Activated effector memory CD4-positive, alpha-beta T cell treated with anti-CD3 and anti-CD28 coated beads, Interleukin-2, amount 50 U/mL, for 16 hours (primary cell): ENCODE results near the gene MITF.

Experiments used
- DNase-seq: peaks from one replicate; pipeline ENCODE4 v3.0.0-alpha.2; 2020

The MITF gene, protein sequence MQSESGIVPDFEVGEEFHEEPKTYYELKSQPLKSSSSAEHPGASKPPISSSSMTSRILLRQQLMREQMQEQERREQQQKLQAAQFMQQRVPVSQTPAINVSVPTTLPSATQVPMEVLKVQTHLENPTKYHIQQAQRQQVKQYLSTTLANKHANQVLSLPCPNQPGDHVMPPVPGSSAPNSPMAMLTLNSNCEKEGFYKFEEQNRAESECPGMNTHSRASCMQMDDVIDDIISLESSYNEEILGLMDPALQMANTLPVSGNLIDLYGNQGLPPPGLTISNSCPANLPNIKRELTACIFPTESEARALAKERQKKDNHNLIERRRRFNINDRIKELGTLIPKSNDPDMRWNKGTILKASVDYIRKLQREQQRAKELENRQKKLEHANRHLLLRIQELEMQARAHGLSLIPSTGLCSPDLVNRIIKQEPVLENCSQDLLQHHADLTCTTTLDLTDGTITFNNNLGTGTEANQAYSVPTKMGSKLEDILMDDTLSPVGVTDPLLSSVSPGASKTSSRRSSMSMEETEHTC

DNA sequence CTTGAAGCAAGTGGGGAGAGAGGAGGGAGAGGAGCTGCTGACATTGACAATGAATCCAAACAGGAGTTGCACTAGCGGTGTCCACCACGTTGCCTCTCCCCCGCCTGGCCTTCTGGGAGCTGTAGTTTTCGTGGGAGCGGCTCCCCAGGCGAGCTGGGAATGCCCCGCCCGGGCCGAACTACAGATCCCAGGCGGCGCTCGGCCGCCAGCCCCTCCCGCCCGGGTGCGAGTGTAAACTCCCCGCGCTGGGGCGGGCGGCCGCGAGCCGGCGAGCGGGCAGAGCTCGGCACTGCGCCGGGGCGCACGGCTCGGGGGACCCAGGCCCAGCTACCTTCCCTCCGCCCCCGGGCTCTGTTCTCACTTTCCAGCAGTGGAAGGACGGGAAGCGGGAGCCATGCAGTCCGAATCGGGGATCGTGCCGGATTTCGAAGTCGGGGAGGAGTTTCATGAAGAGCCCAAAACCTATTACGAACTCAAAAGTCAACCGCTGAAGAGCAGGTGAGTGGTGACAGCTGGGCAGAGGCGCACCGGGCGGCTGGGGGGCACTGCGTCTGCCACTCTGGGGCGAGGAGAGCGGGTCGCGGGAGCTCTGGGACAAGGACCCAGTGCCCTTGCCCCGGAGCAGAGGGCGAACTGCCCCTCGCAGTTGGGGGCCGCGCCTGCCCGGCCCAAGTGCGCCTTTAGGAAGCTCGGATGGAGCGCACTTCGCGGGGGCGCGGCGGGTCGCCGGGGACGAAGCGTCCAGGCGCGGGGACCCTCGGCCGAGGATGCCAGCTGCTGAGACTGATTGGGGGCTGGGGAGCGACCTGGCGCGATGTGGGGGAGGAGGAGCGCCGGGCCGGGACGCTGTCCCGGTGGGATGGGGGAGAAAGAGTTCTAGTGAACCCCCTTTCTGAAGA, at the start of gene MITF:
MITF (plus strand) TSS at position 261 of the 899 bp plus-strand sequence; CDS start at position 395, 134 bp downstream.
- DNase-seq: no peak

DNA sequence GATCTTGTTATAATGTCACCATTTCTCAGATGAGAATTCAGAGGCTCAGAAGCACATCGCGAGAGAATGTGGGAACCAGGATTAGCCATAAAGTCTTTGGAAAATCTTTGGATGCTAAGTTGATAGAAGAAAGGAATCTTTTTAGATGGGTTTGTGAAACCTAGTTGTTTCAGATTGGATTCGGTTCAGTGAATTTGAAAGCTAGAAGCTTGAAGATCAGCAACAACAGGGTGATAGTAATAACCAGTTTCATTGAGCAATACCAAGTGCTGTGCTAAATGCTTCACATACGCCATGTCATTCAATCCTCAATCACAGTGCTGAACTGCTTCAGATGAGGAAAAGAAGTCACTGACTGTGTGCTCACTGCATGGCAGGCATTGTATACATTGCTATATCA, 47.4 kb upstream of the MITF start:
- DNase-seq: no peak

DNA sequence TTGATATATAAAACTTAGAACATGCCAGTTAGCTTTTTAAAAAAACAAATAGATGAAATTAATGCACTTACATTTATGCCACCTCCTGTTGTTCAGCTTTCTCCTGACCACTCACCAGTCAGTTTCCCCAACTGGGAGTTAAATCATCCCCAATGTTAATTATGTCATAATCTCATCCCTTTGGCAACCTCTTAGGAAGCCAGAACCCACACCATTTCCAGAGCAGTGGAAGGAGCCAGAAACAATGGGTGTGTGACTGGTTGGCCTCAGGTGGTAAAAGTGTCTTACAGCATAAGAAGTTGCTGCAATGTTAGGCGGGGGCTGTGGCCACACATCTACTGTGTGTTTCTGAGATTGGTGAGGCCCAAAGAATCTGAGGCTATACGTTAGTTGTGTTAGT, 46.5 kb upstream of the MITF start:
- no peak for DNase-seq

DNA sequence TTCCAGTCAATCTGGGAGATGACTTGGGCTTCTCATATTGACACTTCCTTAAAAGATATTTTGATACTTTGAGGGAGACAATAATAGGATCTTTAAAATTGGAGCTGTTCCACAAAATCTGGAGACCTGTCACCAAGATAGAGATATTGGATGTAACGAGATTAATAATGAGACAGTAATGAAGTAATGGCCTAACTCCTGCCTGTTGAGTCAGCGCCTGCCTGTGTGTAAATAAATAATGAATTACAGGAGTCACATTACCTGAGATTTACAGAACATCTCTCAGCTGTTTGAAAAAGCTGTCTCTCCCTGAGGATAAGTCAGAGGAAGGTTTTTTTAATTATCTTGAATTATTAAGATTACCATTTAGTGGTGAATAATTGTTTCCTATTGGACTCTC, 43.8 kb upstream of the MITF start:
- DNase-seq: no peak

DNA sequence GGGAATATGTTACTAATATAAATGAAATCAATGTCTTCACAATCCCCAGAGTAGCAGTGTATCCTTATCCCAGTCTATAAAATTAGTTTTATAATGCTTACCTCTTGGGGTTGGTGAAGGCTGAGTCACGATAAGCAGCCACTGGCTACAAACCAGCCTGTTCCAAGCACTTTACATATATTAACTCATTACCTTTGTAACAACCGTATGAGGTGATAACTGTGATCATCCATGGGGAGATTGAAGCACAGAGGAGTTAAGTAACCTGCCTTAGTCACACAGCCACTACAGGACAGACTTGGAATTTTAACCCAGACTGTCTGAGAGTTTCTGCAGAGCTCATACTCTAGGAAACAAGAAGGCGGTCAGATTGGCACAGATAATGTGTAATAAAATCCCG, 43.3 kb upstream of the MITF start:
- no peak for DNase-seq

DNA sequence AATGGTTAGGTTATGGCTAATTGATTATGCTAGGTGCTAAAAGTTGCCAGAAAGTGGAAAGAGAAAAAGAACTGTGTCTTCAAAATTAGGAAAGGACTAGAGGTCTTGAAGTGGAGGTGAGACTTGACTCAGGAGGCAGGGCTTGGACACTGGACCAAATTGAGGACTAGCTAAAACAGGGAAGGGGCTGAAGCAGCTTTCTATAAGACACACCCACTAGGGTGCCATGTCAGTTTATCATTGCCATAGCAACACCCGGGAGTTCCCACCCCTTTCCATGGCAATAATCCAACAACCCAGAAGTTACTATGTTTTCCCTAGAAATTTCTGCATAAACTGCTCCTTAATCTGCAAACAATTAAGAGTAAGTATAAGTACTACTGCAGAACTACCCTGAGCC, 42.9 kb upstream of the MITF start:
- DNase-seq: no peak

DNA sequence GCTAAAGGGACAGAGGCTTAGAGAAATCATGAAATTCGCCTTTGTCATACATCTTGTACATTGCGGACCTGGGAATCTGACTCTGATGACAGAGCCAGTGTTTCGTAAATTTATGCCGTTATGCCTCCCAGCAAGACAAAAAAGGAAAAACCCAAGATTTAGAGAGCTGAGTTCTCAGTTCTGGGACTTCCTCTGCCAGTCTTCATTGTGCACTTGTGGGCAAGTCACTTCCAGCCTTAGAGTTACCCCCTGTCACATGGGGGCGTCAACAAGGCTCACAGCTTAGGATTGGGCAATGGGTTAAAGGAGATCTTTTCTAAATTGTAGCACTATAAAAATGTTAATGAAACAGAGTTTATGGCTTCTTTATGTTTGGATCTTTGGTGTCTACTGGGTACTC, 41.9 kb upstream of the MITF start:
- DNase-seq: no peak

DNA sequence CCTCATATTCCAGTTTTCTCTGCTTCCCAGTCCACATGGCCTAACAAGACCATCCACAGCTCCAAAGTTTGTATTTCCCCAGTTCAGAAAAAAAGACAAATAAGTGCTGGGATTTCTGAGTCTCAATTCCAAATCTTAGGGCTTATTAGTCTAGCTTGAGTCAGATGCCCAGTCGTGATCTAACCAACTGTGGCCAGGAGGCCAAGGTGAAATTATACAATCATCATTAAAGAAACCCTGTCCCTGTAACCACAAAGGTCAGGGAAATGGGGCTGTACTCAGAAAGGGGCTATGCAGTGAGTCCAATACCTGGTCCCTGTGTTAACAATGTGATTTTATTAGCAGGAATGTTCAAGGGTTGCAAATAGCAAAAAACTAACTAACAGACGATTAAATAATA, 40.5 kb upstream of the MITF start:
- DNase-seq: no peak

DNA sequence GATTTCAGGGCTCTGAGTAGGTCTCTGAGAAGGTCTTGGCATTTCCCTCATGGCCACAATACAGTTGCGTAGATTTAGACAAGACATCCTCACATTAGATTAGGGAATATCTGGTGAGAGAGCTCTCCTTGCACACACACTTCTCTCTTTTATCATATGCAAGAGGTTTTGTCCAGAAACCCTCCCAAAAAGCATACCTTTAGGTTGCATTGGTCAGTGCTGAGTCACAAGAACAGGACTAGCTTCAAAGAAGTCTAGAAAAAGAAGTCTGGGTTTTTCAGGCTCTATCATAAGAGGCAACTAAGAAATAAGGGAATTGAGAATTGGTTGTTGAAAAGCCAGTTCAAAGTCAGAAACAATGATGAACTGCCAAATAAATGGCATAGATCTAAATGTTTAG, 40.1 kb upstream of the MITF start:
- DNase-seq: no peak

DNA sequence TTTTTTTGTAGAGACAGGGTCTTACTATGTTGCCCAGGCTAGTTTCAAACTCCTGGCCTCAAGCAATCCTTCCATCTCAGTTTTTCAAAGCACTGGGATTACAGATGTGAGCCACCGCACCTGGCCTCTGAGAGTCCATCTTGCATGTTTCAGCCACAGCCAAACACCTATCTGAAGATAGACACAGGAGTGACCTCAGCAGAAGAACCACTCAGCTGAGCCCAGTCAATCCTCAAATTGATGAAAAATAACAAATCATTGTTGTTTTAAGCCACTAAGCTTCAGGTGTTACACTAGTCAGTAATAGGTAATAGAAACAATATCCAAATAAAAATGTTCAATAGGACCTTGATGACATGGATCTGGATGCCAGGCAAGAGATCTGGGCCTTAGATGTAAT, 38.3 kb upstream of the MITF start:
- no peak for DNase-seq

DNA sequence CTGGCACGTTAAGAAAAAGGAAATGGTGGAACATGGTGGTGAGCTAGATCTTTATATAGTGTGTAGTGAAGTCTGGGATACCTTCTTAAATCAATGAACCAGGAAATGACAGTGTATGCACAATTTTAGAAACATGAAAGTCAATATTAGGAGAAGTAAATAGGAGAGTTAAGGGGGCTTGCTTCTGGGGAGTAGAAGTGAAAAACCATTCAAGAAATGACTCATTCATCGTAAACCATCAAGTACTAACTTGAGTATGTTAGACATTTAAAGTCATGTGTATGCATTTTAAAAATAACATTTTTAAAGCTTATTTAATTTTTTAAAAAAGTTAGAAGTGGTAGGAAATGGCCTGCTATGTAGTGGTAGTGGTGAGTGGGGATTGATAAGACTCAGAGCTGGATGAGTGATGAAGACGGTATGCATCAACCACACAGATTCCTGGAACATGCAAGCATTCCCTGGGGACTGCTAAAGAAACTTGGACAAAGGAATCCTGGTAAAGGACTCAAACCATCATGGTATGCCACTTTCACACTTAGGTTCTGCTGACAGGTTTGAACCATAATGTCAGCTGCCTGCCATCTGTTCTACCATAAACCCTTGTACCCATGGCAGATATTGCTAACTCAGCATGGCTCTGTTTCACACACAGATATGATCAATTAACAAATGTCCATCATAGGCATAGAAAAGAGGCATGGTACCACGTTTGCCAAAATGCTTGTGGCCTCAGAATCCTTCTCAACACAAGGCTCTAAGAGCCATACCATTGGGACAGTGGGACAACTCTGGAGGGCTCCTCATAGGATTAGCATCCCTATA, 28.9 kb upstream of the MITF start:
- DNase-seq: no peak

DNA sequence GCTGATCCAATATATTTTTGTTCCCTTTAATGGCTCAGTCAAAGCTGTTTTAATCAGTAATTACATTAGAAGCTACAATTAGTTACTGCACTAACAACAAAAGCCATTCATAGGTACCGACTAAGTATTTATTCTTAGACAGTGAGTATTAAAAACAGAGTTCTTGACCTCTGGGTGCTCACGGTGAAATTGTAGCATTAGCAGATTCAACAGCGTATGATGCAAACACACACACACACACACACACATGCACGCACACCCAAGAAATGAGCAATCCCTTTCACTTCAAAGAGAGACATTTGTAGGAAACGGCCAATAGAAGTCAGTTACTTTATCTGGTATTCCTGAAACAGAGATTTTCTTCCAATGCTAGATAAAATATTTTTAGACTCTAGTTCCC, 27.0 kb upstream of the MITF start:
- no peak for DNase-seq

DNA sequence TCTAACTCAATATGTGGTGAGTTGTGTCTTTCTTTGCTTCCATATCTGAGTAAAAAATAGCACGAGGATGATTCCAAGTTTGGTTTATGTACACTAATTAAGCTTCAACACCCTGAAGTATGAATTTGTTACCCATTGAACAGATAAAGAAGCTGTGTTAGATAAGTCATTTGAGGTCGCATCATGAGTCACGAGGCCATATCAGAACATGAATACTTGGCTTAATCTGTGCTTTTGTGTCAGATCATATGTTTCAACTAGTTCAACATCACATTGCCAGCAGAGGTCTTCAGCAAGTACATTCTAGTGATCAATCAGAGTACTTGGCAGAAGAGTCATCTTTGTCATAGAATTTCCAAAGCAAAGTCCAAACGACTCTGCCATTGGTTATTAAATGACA, 26.3 kb upstream of the MITF start:
- DNase-seq: no peak

DNA sequence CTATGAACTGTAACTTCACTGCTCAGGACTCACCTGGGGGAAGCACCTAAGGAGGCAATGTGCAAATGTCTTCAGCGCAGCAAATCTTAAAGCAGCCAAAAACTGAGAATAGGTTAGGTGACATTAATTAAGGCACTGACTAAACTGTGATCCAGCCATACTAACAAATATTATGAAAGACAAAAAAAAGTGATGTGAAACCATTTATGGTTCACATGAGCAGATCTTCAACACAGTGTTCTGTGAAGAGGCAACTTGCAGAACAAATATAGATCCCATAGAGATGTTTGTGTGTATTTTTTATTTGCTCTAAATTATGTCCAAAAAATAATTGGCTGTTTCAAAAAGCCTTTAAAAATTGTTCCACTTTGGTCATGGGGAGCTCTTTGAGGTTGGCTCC, 24.1 kb upstream of the MITF start:
- DNase-seq: no peak

DNA sequence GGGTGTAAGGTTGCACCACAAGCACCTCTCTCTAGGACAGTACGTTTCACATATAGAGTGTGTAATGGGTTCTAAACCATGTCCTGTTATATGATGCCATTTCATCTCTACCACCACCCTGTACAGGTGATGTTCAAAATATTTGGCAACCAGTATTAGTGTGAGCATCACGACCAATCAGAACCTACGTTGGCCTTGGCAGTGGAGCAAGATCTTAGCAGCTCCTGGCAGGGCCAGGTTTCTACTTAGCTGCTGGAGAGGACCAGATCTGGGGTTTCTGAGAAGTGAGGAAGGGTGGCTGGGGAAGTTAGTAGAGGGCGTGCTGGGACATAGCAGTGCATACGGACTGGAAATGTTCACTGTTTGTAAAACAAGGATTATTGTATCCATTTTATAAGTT, 23.1 kb upstream of the MITF start:
- no peak for DNase-seq

DNA sequence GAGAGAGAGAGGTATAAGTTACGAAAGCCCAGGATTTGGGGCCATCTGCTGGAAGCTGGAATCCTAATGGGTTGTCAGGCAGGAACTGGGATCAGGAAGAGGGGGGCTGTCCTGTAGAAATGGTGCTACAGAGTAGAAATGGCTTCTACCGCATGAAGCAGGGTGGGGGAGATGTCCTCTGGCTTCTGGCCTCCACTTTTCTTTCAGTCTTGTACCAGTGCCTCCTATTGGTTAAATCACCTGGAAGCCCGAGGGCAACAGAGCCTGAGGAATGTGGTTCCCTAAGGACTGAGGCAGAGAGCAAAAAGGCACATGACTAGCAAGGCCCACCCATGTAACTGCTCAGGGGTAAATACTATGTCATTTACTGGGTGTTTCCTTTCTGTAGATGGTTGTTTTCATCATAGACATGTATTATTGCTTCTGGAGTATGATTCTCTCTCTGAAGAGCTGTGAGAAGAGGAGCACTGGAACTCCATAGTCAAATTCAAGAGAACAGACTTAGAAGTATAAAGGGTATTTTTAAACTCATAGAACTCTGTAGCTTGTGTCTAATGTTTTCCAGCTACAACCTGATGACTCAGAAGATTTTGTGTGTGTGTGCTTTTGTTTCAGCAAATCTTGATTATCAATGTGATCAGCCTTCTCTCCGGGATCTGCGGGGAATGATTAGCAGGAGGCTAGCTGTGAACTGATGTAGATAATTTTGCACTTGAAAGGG, 20.2 kb upstream of the MITF start:
- DNase-seq: no peak

DNA sequence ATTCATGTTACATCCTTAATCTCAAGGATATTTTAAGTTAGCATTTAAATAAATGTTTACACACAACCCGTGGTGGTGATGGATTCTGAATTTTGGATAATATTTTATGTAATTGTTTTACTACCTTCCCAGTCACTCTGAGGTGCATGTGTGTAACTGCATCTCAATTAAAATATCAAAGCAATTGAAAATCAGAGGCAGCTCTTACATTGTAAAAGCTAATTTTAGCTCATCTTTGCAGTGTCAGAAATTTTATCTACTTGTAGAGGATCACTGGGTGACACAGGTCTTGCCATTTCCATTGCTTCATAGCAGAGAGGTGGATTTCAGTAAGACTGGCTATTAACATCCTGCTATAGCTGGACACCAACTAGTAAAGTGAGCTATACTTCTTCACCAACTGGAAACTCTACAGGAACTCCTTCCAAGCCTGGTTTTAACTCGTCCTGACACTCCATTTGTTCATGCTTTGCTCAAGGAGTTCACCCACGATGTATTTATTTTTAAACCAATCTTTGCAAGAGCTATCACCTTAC, 19.6 kb upstream of the MITF start:
- no peak for DNase-seq

DNA sequence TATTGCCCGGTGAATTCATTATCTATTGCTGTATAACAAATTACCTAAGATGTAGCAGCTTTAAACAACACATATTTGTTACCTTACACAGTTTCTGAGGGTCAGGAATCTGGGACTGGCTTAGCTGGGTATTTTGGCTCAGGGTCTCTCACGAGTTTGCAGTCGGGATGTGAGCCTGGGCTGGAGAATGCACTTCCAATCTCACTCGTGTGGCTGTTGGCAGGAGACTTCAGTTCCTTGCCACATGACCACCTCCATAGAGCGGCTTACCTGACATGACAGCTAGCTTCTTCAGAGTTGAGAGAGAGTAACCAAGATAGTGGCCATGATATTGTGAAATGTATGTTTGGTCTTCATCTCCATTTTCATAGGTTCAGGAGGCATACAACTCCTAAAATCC, 18.4 kb upstream of the MITF start:
- no peak for DNase-seq

DNA sequence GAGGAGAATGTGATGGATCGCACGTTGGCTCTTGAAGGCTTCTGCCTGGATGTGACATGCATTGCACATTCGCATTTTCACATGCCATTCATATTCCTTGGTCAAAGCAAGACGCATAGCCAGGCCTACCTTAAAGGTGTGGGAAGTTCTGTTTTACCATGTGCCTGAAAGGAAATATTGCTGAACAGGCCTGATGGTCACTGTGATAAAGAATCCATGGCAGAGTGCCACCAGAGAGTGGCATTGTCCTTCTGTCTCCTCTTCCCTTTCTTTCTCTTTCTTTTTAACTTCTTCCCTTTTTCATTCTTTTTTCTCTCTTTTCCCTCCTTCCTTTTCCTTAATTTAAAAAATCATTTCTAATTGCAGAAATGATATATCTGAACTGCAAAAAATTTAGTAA, 15.9 kb upstream of the MITF start:
- DNase-seq: no peak

DNA sequence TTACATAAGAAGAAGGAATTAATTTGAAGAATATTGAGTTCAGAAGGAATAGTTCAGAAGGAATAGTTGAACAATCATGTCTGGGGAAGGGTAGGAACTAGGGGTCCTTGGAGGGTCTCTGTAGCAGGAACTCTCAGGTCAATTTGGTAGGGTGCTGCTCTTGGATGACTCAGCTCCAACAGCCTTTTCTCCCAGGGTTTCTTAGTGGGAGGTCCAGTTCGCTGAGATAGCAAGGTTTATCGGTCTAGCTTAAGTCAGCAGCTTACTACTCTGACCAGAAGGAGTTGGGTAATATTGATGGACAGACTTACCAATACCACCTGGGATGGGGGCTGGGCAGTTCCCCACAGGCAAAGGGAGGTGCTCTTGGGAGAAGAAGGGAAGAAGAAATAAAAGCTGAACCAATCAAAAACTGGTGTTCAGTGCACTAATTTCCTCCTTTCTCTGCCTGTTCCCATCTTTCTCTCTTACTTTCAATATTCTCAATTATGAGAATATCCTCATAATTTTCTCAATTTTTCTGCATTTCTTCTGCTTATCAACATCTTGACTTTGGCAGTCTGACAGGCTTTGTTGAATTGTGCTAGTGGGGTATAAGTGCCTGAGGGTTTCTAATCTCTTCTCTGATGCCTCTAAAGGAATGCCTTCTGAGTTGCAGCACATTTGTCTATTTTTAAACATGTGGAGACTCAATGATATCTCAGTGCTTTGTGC, 14.4 kb upstream of the MITF start:
- no peak for DNase-seq

DNA sequence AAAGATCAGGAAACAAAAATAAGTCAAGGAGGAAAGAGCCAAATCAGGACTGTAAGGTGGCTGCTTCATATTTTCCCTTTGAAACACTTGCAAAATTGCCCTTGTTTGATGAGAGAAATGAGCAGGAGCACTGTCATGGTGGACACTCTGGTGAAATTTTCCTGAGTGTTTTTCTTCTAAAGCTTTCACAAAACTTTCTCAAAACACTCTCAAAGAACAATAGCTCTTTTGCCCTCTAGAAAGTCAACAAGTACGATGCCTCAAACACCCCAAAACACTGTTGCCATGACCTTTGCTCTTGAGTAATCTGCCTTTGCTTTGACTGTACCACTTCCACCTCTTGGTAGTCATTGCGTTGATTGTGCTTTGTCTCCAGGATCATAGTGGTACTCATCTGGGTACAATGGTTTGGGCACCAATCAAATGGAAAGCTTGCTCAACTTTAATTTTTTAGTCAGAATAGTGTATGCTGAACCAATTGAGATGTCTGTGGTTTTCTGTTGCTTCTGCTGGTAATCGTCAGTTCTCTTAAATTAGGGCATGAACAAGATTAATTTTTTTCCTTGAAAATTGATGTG, 13.2 kb upstream of the MITF start:
- no peak for DNase-seq
